Measurements from ENCODE around the gene HPS5. TPM values are rescaled to one million over a fixed set of nuclear protein-coding genes. Genes with fewer than 3 reads are reported as not detected.

Gene HPS5
- total and polyA plus RNA-seq, 8 donors, result 19.4 to 25.3 (median 22.8) TPM

- ATAC-seq (no peak), DNase-seq (no peak)
- Histone ChIP-seq H3K36me3 (peaks cover 0 to 98% of the 10 kb centered on the region in 2 donors), H3K27me3 (no peaks in the 10 kb centered on the region), H3K4me3 (no peak overlapping the region), H3K4me1 (no peaks in the 10 kb centered on the region), H3K27ac (no peak overlapping the region), H3K9me3 (no peaks in the 10 kb centered on the region)
- intact Hi-C loops (cut with DNase I), result no loop called here
- TF ChIP-seq CTCF (IDR thresholded peaks at IDR 0.05), result no peak
Observed at GRCh38 chr11:18285841-18286240, 36.1 kb downstream of the HPS5 start.

GRCh38 chr11:18282626-18283025 is 39.3 kb downstream of the HPS5 start:
- DNase-seq (no peak), ATAC-seq (no peak)
- intact Hi-C loops (cut with DNase I), result no loop called here
- no peak overlapping the region for H3K4me3 ChIP-seq
- peaks cover 0 to 94% of the 10 kb centered on the region in 2 donors for H3K36me3 ChIP-seq
- H3K4me1 ChIP-seq, result no peaks in the 10 kb centered on the region
- H3K9me3 ChIP-seq, result no peaks in the 10 kb centered on the region
- H3K27me3 ChIP-seq, result no peaks in the 10 kb centered on the region
- no peak overlapping the region for H3K27ac ChIP-seq
- no peak for TF ChIP-seq CTCF (IDR thresholded peaks at IDR 0.05)

- peaks cover 0 to 73% of the 10 kb centered on the region in 2 donors for H3K36me3 ChIP-seq
- no peaks in the 10 kb centered on the region for H3K4me1 ChIP-seq
- no peak for TF ChIP-seq CTCF (IDR thresholded peaks at IDR 0.05)
- H3K4me3 ChIP-seq, result no peak overlapping the region
- H3K27ac ChIP-seq, result peak overlapping the region in 1 of 2 donors; percentile 53
- H3K9me3 ChIP-seq, result no peaks in the 10 kb centered on the region
- no peaks in the 10 kb centered on the region for H3K27me3 ChIP-seq
- DNase-seq (no peak), ATAC-seq (no peak)
- intact Hi-C loops (cut with DNase I), result no loop called here
Observed at GRCh38 chr11:18280438-18281045, 41.4 kb downstream of the HPS5 start.

- ATAC-seq, result peak; percentile 66
- peaks cover 0 to 45% of the 10 kb centered on the region in 2 donors for H3K36me3 ChIP-seq
- peak overlapping the region; percentile 28 to 62 for H3K27ac ChIP-seq
- H3K9me3 ChIP-seq, result no peaks in the 10 kb centered on the region
- peak in 1 of 4 donors; percentile 60 for DNase-seq
- no peak overlapping the region for H3K4me3 ChIP-seq
- TF ChIP-seq CTCF (IDR thresholded peaks at IDR 0.05), result no peak
- intact Hi-C loops (cut with DNase I), result no loop called here
- no peaks in the 10 kb centered on the region for H3K4me1 ChIP-seq
- H3K27me3 ChIP-seq, result no peaks in the 10 kb centered on the region
Observed at GRCh38 chr11:18277565-18278271, 44.2 kb downstream of the HPS5 start.

DNA sequence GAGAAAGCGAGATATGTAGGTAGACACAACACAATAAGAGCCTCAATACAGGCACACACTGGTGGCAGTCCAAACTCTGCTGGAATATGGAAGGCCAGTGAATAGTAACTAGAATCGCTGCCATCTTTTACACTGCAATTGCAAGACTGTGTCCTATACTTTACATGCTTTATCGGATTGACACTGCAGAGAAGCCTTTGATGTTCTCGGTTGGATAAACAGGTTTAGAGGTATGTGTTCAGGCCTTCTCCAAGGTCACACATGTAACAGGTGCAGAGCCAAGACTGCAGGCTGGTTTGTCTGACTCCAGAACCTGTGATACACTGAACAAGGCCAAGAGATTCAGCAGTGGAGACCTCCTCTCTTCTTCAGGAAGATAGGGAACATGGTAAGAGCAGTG is 50.7 kb downstream of the HPS5 start:
- ATAC-seq (no peak), DNase-seq (no peak)
- Histone ChIP-seq H3K9me3 (no peaks in the 10 kb centered on the region), H3K4me3 (no peak overlapping the region), H3K4me1 (no peaks in the 10 kb centered on the region), H3K27me3 (no peaks in the 10 kb centered on the region), H3K36me3 (no peaks in the 10 kb centered on the region), H3K27ac (no peak overlapping the region)
- no peak for TF ChIP-seq CTCF (IDR thresholded peaks at IDR 0.05)
- intact Hi-C loops (cut with DNase I), result no loop called here
